HG03432 (cell line): ENCODE measurements around the gene COPS7B.
"Not testable (repeated sequence)": the region's sequence is repeated elsewhere in the genome, so short reads cannot be mapped to it uniquely, and the experiment has no call there.

Experiments
- ATAC-seq: cut with Tn5 transposase; IDR thresholded peaks from one replicate; pipeline ENCODE4 v1.9.1; 2021; ENCODE audit warnings: mild to moderate bottlenecking, moderate library complexity; ENCODE audit not compliant: unreplicated experiment

Gene COPS7B

DNA sequence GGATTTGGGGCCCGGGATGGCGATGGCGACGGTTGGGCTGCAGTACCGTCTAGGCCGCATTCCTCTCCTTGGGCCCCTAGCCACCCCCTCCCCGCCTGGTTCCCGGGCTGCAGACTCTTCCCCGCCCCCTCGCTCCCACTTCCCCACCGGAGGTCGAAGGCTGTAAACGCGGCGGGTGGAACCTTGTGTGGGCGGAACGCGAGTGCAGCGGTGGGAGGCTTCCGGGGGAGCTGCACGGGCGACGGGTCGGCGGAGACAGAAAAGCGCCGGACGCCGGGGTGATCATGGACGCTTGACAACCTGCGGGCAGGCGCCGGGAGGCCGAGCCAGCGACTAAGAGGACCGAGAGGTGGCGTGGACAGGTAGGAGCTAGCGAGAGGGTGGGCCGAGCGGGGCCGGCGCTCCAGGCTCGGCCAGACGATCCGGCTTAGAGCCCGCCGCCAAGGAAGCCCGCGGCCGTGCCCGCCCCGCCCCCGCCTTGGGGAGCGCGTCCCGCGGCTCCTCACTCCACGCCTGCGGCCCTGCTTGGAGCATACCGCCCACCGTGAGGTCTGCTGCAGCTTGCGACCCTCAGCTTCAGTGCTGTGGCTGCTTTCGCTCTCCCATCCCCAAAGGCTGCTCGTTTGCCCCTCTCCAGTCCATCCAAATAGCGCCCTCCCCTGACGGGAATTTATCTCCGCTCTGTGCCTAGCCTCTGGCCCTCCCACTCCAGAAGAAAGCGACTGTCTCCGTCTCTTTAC lies at the start of gene COPS7B:
Gene COPS7B, plus strand, starts transcription at position 269 of the 740 bp plus-strand sequence. CDS start 2,126 bp downstream, outside the sequence.
- peak; percentile 67 for ATAC-seq

DNA sequence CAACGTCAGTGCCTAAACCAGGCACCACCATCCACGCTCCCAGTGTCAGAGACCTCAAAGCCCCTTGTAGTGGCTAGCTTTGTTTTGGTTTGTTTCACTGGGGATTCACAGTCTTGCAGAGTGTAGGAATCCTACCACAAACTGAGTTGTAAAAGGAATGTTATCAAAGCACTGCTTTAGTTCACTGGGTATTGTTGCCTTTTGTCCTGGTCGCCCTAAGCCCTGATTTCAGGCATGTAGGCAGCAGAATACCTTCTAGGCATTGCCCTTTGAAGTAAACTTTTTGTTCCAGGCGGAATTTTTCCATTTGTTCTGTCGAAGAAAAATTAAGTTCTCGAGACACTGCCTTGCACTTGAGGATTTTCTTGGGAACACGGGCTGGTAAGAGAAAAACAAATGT lies 48.5 kb upstream of the COPS7B start:
- ATAC-seq = no peak

DNA sequence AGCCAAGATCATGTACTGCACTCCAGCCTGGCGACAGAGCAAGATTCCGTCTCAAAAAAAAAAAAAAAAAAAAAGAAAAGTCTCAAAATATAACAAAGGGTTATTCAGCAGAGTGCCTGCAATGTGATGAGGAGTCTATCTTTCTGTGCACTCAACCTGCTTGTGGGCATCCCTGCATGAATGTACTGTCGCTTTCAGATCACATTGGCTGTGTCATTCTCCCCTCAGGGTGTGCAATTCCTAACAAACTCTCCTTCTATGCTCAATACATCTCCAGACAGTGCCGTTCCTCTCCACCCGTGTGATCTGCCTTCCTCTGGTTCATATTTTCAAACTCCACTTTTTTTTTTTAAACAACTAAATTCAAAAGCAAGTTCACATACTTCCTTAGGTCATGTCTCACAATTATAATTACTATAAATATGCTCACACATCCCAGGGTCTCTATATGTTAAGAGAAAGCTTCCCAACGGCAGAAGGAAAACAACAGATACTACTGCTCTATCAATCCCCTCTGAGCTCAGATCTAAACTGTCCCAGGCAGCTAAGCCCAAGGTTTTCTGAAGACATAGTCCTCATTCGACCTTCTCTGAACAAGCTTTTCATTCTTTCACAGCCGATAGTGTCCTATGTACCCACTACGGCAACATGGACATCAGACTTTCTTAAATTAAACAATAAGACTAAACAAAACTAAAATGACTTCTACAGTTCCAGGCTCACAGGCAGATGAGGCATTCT lies 42.7 kb upstream of the COPS7B start:
- ATAC-seq = no peak

DNA sequence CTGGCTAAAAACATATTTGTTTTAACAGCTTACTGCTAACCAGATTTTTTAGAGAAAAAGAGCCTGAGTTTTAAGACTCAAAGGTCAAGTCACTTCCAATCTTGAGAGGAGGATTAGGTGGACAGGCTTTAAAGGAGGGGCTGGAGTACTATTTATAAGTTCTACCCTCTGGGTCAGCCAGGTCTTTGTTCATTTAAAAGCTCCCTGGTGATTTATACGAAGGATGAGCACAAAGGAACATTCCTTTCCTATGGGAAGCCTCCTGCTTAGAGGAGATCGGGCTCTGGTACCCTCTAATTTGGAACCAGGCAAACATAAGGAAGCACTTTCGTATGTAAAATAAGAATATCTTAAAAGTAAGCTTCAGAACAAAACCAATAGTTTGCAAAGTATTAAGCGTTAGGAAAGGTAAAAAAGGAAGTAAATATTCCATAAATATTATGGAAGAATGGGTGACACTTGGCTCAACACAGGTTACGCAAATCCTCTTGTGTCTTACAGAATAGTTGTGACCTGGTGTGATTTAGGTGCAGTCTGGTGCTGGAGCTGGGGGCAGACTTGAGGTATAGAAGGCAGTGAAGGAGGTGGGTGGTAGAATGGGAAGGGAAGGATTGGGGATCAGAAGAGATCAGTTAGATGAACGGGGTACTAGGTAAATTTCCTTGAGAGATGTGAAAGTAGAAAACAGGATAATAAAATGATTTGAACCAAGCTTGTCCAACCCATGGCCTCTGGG lies 40.8 kb upstream of the COPS7B start:
- no peak for ATAC-seq

DNA sequence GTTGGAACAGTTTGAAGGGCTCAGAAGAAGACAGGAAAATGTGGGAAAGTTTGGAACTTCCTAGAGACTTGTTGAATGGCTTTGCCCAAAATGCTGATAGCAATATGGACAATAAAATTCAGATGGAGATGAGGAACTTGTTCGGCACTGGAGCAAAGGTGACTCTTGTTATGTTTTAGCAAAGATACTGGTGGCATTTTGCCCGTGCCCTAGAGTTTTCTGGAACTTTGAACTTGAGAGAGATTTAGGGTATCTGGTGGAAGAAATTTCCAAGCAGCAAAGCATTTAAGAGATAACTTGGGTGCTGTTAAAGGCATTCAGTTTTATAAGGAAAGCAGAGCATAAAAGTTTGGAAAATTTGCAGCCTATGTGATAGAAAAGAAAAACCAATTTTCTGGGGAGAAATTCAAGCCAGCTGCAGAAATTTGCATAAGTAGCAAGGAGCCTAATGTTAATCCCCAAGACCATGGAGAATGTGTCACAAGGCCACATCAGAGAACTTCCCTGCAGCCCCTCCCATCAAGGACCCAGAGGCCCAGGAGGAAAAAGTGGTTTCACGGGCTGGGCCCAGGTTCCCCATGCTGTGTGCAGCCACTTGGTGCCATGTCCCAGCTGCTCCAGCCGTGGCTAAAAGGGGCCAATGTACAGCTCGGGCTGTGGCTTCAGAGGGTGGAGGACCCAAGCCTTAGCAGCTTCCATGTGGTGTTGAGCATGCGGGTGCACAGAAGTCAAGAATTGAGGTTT lies 37.9 kb upstream of the COPS7B start:
- ATAC-seq = not testable (repeated sequence)

DNA sequence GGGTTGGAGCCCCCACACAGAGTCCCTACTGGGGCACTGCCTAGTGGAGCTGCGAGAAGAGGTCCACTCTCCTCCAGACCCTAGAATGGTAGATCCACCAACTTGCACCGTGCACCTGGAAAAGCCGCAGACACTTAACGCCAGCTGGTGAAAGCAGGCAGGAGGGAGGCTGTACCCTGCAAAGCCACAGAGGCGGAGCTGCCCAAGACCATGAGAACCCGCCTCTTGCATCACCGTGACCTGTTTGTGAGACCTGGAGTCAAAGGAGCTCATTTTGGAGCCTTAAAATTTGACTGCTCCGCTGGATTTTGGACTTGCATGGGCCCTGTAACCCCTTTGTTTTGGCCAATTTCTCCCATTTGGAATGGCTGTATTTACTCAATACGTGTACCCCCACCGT lies 37.2 kb upstream of the COPS7B start:
- not testable (repeated sequence) for ATAC-seq

DNA sequence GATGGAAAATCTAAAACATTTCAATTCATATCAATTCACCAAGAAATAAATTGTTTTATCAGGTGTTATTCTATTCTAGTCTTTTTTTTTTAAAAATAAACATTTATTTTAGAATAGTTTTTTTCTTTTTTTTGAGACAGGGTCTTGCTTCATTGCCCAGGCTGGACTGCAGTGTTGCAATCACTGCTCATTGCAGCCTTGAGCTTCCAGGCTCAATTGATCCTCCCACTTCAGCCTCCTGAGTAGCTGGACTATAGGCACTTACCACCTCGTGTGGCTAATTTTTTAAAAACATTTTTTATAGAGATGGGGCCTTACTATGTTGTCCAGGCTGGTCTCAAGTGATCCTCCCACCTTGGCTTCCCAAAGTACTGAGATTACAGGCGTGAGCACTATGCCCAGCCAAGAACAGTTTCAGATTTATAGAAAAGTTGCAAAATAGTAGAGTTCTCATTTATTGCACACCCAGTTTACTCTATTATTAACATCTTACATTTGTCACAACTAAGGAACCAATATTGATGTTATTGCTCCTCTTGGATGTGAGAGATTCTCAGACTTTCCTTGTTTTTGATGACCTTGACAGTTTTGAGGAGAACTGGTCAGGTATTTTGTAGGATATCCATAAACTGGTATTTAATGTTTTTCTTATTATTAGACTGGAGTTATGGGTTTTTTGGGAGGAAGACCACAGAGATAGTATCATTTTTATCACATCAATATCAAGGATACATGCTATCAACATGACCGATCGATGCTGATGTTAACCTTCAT lies 35.0 kb upstream of the COPS7B start:
- no peak for ATAC-seq

DNA sequence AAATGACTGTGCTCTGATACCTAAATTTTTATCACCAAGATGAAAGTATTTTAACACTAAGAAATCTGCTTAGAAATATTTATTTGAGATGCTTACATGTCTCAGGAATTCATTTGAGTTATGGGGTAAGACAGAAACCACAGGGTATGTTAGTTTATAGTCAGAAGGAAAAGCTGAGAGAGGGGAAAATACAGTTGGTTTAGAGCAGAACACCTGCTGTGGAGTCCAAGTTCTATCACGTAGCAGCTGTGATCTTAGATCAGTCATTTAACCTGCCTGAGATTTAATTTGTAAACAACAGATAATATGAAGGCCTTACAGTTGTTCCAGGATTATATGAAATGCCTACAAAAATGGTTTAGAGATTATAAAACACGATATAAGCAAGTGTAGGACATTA lies 34.2 kb upstream of the COPS7B start:
- ATAC-seq = no peak

DNA sequence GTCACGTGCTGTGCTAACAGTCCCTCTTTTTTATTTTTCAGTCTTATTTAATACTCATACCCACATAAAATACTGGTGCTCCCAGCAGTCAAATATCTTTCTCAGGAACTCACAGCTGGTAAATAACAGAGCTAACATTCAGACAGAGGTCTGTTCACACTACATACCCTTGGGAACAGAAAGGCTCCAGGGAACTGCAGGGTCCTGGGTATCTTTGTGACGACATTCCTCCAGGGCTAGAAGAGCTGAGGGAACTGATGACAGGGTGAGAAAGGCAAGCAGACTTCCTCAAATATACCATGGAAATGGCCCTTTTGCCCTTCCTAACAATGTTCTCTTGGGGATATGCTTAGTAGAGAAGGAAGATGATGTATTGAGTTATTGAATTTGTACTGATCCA lies 24.5 kb upstream of the COPS7B start:
- ATAC-seq = no peak

DNA sequence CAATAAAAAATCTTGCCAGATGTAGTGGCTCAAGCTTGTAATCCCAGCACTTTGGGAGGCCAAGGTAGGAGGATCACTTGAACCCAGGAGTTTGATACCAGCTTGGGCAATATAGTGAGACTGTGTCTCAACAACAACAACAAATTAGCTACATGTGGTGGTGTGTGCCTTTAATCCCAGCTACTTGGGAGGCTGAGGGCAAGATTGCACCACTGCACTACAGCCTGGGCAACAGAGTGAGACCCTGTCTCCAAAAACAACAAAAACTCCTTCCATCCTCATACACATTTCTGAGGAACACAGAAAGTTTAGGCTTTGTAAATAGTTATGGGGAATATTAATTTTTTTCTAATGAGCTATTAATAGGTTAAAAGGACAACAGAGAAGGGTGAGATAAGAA lies 22.1 kb upstream of the COPS7B start:
- ATAC-seq = no peak

DNA sequence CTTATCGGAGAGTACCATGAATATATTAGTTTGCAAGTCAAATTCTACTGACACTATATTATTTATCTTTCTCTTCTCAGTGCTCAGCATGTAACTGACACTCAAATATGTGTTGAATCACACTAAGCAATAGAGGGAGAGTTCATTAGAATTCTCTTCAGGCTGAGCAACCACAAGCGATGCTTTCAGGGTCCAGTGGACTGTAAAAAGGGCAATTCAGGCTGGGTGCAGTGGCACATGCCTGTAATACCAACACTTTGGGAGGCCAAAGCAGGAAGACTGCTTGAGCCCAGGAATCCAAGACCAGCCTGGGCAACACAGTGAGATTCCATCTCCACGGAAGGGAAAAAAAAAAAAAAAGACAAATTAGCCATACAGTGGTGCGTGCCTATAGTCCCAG lies 21.5 kb upstream of the COPS7B start:
- no peak for ATAC-seq

DNA sequence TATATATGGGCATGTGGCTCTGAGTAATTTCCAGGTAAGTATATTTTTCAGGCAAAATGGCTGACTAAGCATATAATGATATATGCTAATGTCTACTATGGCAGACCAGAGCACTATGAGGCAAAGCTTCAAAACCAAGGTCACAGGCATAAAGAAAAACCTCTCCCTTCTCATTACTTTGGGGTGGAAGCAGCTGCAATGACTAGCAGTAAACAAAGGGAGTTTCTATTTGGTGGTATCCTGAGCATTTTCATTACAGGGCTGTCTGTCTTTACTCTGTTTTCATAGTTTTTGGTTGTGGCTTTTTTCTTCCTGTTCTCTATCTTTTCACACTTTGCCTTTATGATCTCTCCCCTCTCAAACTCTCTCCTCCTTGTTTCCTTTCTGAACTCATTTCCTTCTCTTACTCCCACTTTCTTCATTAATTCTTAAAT lies 20.7 kb upstream of the COPS7B start:
- no peak for ATAC-seq

DNA sequence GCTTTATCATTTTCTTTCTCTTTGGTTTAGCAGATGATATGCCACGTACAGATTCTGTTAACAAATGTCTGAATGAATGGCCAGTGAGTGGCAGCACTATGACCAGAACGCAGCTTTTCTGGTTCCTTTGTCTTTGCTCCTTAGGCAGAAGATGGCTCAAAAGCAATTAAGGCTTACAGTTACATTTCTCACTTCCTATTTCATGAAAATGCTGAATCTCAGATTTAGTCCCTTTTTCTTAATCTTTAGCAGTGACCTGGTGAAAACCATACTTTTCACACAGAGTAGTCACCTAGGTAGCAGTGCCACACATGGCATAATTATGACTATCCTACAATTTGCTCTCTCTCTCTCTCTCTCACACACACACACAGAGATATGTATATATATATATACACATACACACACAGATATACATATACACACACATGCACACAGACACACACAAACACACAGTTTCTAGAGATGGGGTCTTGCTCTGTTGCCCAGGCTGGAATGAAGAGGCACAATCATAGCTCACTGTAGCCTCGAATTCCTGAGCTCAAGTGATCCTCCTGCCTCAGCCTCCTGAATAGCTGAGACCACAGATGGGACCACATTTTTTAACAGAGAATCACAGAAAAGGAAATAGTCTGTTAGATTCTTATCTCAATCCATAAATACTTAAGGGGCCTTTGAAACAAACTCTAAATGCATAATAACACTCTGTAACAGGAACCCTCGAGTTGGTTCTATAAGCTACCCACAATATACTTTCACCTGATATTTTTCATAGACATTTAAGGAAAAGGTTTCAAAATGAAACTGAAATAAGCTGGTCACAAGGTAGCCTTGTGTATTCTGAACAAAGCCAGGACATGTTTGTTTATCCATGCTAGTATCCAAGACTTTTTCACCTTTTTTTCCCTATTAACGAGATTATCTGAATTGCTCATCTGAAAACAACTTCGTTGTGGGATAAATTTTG lies 16.8 kb upstream of the COPS7B start:
- peak; percentile 60 for ATAC-seq

DNA sequence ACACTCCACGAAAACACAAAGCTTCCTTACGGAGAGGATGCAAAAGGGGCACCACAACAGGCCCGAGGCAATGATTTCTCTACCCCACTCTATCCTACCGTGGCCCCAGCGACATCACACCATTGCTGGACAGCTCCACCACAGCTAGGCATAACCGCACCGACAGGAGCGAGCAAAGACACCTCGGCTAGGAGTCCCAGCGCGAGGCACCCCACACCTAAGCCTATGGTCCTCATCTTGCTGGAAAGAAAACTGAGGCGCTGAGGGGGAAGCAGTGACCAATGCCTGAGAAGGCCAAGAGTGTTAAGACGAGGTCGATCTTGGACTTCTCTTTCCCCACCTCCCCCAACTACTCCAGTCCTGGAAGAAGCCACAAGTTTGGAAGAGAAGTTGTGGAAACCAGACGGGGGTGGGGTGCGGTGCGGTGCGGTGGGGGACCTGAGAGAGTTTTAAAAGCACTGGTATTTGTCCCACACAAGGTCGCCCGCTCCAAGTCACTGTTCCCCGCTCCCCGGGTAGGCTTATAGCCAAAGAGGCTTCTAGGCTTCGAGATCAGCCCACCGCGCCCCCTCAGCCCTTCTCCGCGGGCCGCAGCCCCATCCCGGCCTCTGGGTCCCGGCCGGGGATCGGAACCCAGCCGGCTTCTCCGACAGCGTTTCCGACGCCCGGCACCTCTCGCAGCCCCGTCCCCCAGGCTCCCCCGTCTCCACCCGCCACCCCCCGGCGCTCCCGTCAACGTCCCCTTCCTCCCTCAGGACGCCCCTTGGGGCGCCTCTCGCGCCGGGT lies 5.9 kb upstream of the COPS7B start:
- no peak for ATAC-seq

DNA sequence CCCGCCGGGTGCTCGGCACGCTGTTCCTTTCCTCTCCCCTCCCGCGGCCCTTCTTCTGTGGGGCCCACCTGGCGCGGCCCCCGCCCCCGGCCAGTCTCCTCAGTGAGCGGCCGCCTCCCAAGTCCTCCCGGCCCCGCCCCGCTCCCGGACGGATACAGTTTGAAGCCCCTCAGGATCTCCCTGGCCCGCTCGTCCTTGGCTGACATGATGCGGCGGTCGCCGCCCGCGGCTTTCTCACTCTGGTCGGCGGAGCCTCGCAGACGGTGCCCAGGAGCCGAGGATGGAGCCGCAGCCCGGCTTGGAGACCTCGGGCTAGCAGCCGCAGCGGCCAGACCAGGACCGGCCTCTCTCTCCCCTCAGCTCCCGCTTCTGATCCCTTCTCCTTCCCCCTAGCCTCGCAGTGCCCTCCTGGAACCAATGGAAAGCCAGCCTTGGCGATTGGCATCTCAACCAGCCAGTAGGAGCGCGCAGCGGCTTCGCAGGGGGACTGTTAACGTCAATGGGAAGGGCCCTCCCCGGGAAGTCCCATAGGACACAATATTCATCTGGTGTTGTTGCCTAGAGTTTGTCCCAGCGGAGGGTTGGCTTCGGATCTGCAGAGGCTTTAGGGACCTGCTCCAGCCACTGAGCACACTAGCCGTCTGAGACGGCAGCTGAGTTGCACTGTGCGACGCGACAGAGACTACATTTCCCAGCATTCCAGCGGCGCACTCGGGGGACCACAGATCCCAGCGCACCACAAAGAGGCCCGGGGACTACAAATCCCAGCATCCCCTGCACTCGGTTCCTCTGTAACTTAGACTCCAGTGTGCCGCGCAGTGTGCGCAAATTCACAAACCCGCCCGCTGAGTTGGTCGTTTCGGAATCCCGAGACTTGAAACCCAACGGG lies 5.1 kb upstream of the COPS7B start, which contains the start of gene PDE6D:
Gene PDE6D, minus strand, starts transcription at position 374 of the 889 bp plus-strand sequence. Its CDS starts 168 bp downstream, at position 206.
- peak; percentile 89 for ATAC-seq

DNA sequence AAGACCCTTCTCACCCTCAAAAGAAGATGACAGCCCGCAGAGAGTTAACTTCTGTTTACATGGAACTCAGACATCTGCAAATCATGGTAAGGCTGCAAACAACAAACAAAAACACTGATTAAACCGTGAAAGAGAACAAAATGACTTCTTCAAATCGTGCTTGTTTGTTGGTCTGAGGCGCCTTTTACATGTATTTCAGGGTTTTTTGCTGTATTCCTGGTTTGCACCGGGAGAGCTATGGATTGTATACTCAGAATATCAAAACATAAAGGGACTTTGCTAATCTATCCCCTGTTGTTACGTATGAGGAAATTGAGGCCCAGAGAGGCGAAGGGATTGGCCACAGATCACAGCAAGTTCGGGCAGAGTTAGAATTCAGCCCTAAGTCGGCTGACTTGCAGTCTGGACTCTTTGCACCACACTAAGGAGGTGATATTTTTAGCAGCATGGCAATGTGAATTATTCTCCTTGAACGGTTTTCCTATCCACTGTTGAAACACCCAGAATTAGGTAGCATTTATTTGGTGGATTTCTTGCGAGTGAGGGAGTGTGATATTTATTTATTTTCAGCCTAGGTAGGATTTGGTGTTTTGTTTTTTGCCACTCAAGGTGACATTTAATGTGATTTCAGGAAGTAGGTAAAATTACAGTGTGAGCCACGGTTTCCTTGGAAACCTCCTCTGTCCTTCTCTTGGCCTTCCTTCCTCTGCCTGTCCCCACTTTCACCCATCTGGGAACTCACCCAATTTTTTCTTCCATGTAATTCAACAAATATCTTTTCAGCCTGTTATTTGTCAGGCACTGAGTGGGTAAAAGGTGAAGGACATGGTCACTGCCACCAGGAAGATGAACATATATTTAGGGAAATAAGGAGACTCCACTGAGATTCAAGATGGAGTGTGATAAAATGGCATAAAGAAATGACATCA lies 4.2 kb upstream of the COPS7B start:
- no peak for ATAC-seq
